ENCODE measurements around the gene PKHD1.

- TF ChIP-seq POLR2A (IDR thresholded peaks at IDR 0.05) (no peak), CTCF (IDR thresholded peaks at IDR 0.05) (no peak)
Measured at GRCh38 chr6:52117352-52117751, 29.9 kb upstream of the PKHD1 start.

Measured in adrenal gland (tissue), 5 donors.